GM19238 (cell line): ENCODE results near the gene PCDH18.
"Not testable (repeated sequence)": the region's sequence is repeated elsewhere in the genome, so short reads cannot be mapped to it uniquely, and the experiment has no call there.

Experiments used
- DNase-seq: peaks from one replicate; pipeline ENCODE4 v3.0.0; 2011; ENCODE audit warnings: low spot score; ENCODE audit not compliant: insufficient read length

PCDH18 gene

GRCh38 chr4:137529432-137529831 is 2.9 kb downstream of the PCDH18 start:
- no peak for DNase-seq

- DNase-seq = no peak
Measured at GRCh38 chr4:137528673-137529072, 3.6 kb downstream of the PCDH18 start.

GRCh38 chr4:137526681-137527080 is 5.6 kb downstream of the PCDH18 start:
- no peak for DNase-seq

GRCh38 chr4:137524725-137525369 is 7.4 kb downstream of the PCDH18 start:
- no peak for DNase-seq

GRCh38 chr4:137523329-137523728 is 9.0 kb downstream of the PCDH18 start:
- DNase-seq = no peak

GRCh38 chr4:137521053-137521452 is 11.2 kb downstream of the PCDH18 start:
- DNase-seq = no peak

- no peak for DNase-seq
Measured at GRCh38 chr4:137519406-137519805, 12.9 kb downstream of the PCDH18 start.

- not testable (repeated sequence) for DNase-seq
Measured at GRCh38 chr4:137517323-137517722, 15.0 kb downstream of the PCDH18 start.

- no peak for DNase-seq
Measured at GRCh38 chr4:137514406-137515111, 17.7 kb downstream of the PCDH18 start.

- DNase-seq = no peak
Measured at GRCh38 chr4:137510557-137511265, 21.6 kb downstream of the PCDH18 start.

GRCh38 chr4:137509855-137510282 is 22.4 kb downstream of the PCDH18 start:
- DNase-seq = no peak

- no peak for DNase-seq
Measured at GRCh38 chr4:137502339-137503129, 29.8 kb downstream of the PCDH18 start.

GRCh38 chr4:137496267-137496666 is 36.0 kb downstream of the PCDH18 start:
- DNase-seq = not testable (repeated sequence)

GRCh38 chr4:137495578-137495977 is 36.7 kb downstream of the PCDH18 start:
- no peak for DNase-seq

GRCh38 chr4:137483313-137483959 is 48.9 kb downstream of the PCDH18 start:
- not testable (repeated sequence) for DNase-seq

- not testable (repeated sequence) for DNase-seq
Measured at GRCh38 chr4:137479657-137480056, 52.6 kb downstream of the PCDH18 start.

GRCh38 chr4:137476345-137476744 is 55.9 kb downstream of the PCDH18 start:
- no peak for DNase-seq

- DNase-seq = no peak
Measured at GRCh38 chr4:137474711-137475301, 57.5 kb downstream of the PCDH18 start.

- no peak for DNase-seq
Measured at GRCh38 chr4:137471895-137472294, 60.4 kb downstream of the PCDH18 start.

GRCh38 chr4:137471461-137471860 is 60.8 kb downstream of the PCDH18 start:
- DNase-seq = no peak

GRCh38 chr4:137470806-137471205 is 61.5 kb downstream of the PCDH18 start:
- DNase-seq = no peak
